ENCODE results near the gene IMMP2L. TPM values are rescaled to one million over a fixed set of nuclear protein-coding genes. Genes with fewer than 3 reads are reported as not detected.

IMMP2L gene
- total and polyA plus RNA-seq, 2 of the 8 experiments (the other 6 are each of a cell fraction or from before 2014, with no cell fraction given), result 2.3 to 10.1 TPM

- no peaks in the 10 kb centered on the region for H3K79me2 ChIP-seq (ENCODE audit: control insufficient read depth in 1 of 2, insufficient read depth in 2 of 2, low read length in 2 of 2)
- no peak overlapping the region for H3K56ac ChIP-seq (replicated peaks; ENCODE audit: insufficient read length, low read depth, low read length)
- no peak overlapping the region for H3K18ac ChIP-seq (ENCODE audit: extremely low read depth, low read length)
- H2BK20ac ChIP-seq (ENCODE audit: low read length), result no peak overlapping the region
- FAIRE-seq, result no peak
- no peak overlapping the region for H3K4me2 ChIP-seq (ENCODE audit: insufficient read depth in 1 of 2, low read depth in 2 of 2, low read length in 2 of 2)
- 87% methylated on average over 4 of the region's 4 CpGs; no CpG with 5 or more reads in 1 of the 2 experiments for WGBS, 2 experiments (ENCODE audit: extremely low coverage in 1 of 2, insufficient coverage in 1 of 2, insufficient read length in 1 of 2, insufficient replicate concordance in 2 of 2, low coverage in 1 of 2, low lambda C conversion rate in 2 of 2, missing lambda C conversion rate in 1 of 2)
- no peak overlapping the region for H3K4me3 ChIP-seq (ENCODE audit: extremely low read depth in 1 of 4, insufficient read depth in 2 of 4, low read depth in 3 of 4, low read length in 4 of 4)
- no peaks in the 10 kb centered on the region for H3K4me1 ChIP-seq (replicated peaks in 1 of 4; ENCODE audit: control insufficient read depth in 3 of 4, insufficient read depth in 4 of 4, low read length in 3 of 4)
- H3K79me1 ChIP-seq (ENCODE audit: low read depth, low read length), result no peaks in the 10 kb centered on the region
- no peak overlapping the region for H2AFZ ChIP-seq (ENCODE audit: low read length)
- H3K36me3 ChIP-seq (ENCODE audit: control insufficient read depth in 2 of 4, insufficient read depth in 4 of 4, low read length in 3 of 4), result no peaks in the 10 kb centered on the region
- no peak overlapping the region for H4K5ac ChIP-seq (ENCODE audit: insufficient read length, low read depth, low read length)
- ChIA-PET POLR2A (ENCODE audit: partially characterized antibody) (no interaction called here), CTCF (ENCODE audit: partially characterized antibody) (interaction anchor here (0.6 kb wide), 1 partner anchor 11 kb away, joined by 3 read pairs; no protein-coding TSS in a partner anchor)
- H2AK5ac ChIP-seq (ENCODE audit: low read depth, low read length), result no peak overlapping the region
- no peaks in the 10 kb centered on the region for H4K20me1 ChIP-seq (replicated peaks in 1 of 2; ENCODE audit: control insufficient read depth in 1 of 2, insufficient read depth in 2 of 2, low read length in 2 of 2)
- no peak overlapping the region for H2BK5ac ChIP-seq (ENCODE audit: low read depth, low read length)
- no peak overlapping the region for H4K91ac ChIP-seq (replicated peaks; ENCODE audit: insufficient read length, low read length)
- no peaks in the 10 kb centered on the region for H3K27me3 ChIP-seq (replicated peaks in 1 of 4; ENCODE audit: control insufficient read depth in 3 of 4, extremely low read depth in 1 of 4, insufficient read depth in 3 of 4, low read length in 3 of 4)
- no peak overlapping the region for H2BK12ac ChIP-seq (ENCODE audit: low read depth, low read length)
- no peak overlapping the region for H3K9ac ChIP-seq (replicated peaks in 1 of 4; ENCODE audit: extremely low read depth in 1 of 4, low read depth in 3 of 4, low read length in 3 of 4)
- no peak overlapping the region for H4K8ac ChIP-seq (ENCODE audit: extremely low read depth, insufficient read depth, low read length)
- H3K27ac ChIP-seq (ENCODE audit: low read depth, low read length), result no peak overlapping the region
- no peak overlapping the region for H3K14ac ChIP-seq (ENCODE audit: insufficient read length)
- DNase-seq (ENCODE audit: low read depth in 1 of 2, low spot score in 2 of 2), result no peak
- no peak overlapping the region for H3K23ac ChIP-seq (ENCODE audit: insufficient read length)
- no peak overlapping the region for H2BK15ac ChIP-seq (ENCODE audit: low read length)
- H2BK120ac ChIP-seq (replicated peaks; ENCODE audit: low read depth, low read length), result no peak overlapping the region
- no peaks in the 10 kb centered on the region for H3K23me2 ChIP-seq (ENCODE audit: low read depth, low read length)
- H3K9me3 ChIP-seq (ENCODE audit: insufficient read depth in 2 of 2, low read depth in 1 of 2, low read length in 1 of 2), result no peaks in the 10 kb centered on the region
- no peak overlapping the region for H3K4ac ChIP-seq (replicated peaks; ENCODE audit: insufficient read length, low read depth, low read length)
- no peak for TF ChIP-seq NRF1 (IDR thresholded peaks at IDR 0.05; ENCODE audit: low read depth, low read length)
- no peak for TF ChIP-seq CTBP2 (IDR thresholded peaks at IDR 0.05; ENCODE audit: borderline replicate concordance, insufficient read depth, insufficient read length, low read length)
- TF ChIP-seq SP2 (IDR thresholded peaks at IDR 0.05; ENCODE audit: low read length), result no peak
- no peak for TF ChIP-seq SIX5 (IDR thresholded peaks at IDR 0.05; ENCODE audit: low read depth, low read length)
- no peak for TF ChIP-seq USF2 (IDR thresholded peaks at IDR 0.05; ENCODE audit: low read length)
- no peak for TF ChIP-seq CHD2 (IDR thresholded peaks at IDR 0.05; ENCODE audit: low read length)
Measured at GRCh38 chr7:111485701-111486380, 76.5 kb downstream of the IMMP2L start.

All from H1 (cell line).